GM18858 (cell line): Measurements from ENCODE around the gene DDX17.

Experiments
- ATAC-seq: cut with Tn5 transposase; IDR thresholded peaks from one replicate; pipeline ENCODE4 v1.9.1; 2021; ENCODE audit not compliant: unreplicated experiment

Gene DDX17

GRCh38 chr22:38450234-38450797 lies 55.8 kb downstream of the DDX17 start:
- no peak for ATAC-seq

DNA sequence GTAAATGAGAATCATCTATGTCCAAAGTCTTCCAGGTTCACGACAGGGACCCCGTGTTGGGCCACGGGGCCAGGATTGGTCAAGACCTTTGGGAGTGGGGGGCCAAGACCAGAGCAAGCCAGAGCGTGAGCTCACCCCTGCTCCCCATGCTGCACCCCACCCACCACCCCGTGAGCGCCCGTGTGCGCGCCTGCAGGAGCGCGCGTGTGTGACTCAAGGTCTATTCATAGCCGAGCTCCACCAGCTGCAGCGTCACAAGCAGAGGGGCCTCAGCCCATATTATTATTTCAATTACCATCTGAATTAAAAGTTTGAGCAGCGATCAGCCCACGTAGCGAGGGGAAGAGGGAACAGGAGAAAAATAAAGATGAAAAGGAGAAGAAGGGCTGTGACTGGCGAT lies 56.3 kb downstream of the DDX17 start:
- ATAC-seq: no peak

- no peak for ATAC-seq
These were observed 57.0 kb downstream of the DDX17 start for GRCh38 chr22:38448945-38449745.

DNA sequence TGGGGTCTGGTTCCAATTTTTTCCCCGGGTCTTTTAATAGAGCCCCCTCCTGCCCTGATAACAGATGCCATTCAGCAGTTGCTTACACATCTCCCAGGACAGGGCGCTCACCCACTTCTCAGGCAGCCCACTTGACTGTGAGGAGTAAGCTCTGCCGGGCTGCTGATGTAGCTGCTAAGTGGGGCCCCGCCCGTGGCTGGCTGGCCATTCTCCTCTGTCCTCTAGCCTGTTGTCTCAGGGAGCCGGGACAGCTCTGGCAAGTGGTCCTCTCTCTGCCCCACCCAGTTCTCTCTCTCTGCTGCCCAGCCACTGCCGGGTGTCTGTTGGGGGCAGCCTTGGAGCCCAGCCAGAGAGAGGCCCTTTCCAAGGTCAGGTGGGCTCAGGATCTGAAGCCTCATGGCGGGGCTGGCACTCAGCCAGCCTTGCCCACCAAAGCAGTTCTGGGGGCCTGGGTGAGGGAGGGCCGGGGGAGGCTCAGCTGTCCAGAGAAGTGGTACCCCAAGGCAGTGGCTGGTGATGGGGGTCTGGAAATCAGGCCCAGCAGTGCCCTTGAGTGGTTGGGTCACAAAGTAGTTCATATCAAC lies 60.0 kb downstream of the DDX17 start:
- no peak for ATAC-seq

DNA sequence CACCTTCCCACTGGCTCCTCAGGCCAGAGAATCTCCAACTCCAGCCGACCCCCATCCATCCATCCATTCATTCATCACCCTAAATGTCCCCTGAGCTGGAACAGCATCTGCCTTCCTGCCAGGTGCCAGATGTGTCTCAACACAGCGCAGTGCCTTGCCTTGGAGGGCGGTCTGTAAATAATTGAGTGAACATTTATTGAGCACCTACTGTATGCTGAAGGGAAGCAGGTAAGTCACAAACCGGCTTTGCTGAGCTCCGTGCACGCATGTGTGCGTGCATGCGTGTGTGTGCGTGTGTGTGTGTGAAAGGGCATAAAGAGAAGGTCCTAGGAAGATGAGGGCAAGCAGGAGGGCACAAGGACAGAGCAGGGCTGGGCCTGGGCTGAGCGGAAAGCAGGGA lies 61.3 kb downstream of the DDX17 start:
- ATAC-seq: no peak

GRCh38 chr22:38443628-38444521 lies 62.2 kb downstream of the DDX17 start:
- no peak for ATAC-seq

GRCh38 chr22:38442967-38443627 lies 63.0 kb downstream of the DDX17 start:
- ATAC-seq: no peak

- ATAC-seq: no peak
These were observed 64.4 kb downstream of the DDX17 start for GRCh38 chr22:38441620-38442287.

GRCh38 chr22:38440747-38441350 lies 65.3 kb downstream of the DDX17 start:
- ATAC-seq: no peak

DNA sequence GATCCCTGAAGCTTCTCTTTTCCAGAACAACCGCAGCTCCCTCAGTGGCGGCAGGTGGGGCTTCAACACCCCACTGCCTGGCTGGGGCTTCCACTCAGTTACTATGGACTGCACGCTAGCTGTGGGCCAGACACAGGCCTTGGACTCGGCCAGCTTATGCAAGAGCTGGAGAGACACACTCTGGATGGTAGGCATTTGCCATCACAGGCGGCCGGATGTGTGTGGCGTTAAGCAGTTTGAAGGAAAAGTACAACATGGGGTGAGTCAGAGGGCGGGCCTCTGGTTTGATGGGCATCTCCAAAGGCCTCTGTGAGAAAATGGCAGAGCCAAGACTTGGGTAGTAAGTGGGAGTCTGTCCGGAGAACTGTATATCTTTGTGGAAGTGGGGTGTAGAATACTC lies 68.7 kb downstream of the DDX17 start:
- no peak for ATAC-seq

- ATAC-seq: no peak
These were observed 69.3 kb downstream of the DDX17 start for GRCh38 chr22:38436629-38437395.

DNA sequence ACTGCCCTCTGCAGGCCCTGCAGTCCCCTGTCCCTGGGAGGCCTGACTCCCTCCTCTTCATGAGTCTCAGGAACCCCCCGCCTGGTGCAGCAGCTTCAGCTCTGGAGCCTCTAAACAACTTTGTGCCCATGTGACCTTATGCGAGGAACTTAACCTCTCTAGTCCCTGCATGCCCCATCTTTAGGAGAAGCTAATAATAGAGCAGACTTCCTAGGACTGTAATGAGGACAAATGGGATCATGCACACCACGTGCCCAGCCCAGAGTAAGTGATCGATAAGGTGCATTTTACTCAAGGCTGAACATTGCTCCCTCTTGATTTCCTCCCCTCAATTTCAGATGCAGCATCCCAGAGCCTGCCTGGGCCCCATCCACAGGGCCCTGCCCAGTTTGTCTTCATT lies 70.1 kb downstream of the DDX17 start:
- ATAC-seq: no peak

GRCh38 chr22:38435010-38435409 lies 71.1 kb downstream of the DDX17 start:
- ATAC-seq: no peak

- ATAC-seq: no peak
These were observed 72.2 kb downstream of the DDX17 start for GRCh38 chr22:38433871-38434270.
